Mucosa of stomach (tissue), 1 donor: ENCODE measurements around the gene DCTN1.

Experiments used
- H3K27me3 ChIP-seq: one replicate; pipeline ENCODE4 v1.7.0; 2013; ENCODE audit warnings: mild to moderate bottlenecking, low read length; ENCODE audit not compliant: control insufficient read depth, insufficient read depth
- H3K36me3 ChIP-seq: one replicate; pipeline ENCODE4 v1.7.0; 2013; ENCODE audit warnings: low read length; ENCODE audit not compliant: control insufficient read depth, insufficient read depth
- H3K4me1 ChIP-seq: one replicate; pipeline ENCODE4 v1.7.0; 2013; ENCODE audit warnings: mild to moderate bottlenecking, low read length; ENCODE audit not compliant: control insufficient read depth, insufficient read depth
- H3K4me3 ChIP-seq: one replicate; pipeline ENCODE4 v1.7.0; 2013; ENCODE audit warnings: low read length
- H3K9ac ChIP-seq: one replicate; pipeline ENCODE4 v1.7.0; 2013; ENCODE audit warnings: mild to moderate bottlenecking, low read length, moderate library complexity
- H3K9me3 ChIP-seq: one replicate; pipeline ENCODE4 v1.7.0; 2013; ENCODE audit warnings: mild to moderate bottlenecking, low read length, moderate library complexity; ENCODE audit not compliant: control insufficient read depth
- donor health status: Pancreatic carcinoma.

Gene DCTN1

DNA sequence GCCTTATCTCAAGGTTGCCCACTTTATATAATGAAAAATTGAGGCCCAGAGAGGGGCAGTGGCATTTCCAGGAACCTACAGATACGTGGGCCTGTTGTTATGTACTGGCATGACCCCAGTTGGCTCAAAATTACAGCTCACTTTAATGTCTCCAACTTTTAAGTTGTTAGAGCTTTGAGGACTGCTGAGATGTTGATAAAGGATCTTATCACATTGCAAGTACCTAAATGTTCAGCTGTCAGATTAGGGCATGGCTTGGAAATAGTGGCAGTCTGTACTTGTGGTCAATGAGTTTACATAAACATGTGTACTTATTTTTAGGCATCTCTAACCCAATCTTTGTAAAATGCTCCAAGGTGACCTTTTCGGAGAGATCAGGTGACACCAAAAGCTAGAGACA lies 51.5 kb downstream of the DCTN1 start:
- Histone ChIP-seq H3K9me3 (no peaks in the 10 kb centered on the region), H3K4me1 (no peaks in the 10 kb centered on the region), H3K4me3 (no peak overlapping the region), H3K36me3 (no peaks in the 10 kb centered on the region), H3K27me3 (no peaks in the 10 kb centered on the region), H3K9ac (no peak overlapping the region)

DNA sequence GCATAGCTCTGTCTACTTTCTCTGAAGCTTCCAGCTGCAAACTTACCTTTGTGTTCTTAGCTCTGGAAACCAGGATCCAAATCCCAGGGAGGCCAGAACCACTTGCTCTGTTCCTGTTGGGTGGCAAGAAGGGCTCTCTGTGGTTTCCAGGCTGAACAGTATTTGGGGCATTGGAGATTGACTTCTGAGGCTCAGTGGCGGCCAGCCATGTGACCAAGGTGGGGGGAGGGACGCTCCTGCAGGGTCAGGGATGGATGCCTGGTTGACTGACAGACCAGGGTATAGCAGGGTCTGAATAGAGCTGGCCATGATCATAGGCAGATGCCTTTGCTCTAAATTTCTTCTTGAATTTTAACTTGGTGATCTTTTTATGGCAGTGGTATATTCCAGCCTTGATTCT lies 52.0 kb downstream of the DCTN1 start:
- H3K9me3 ChIP-seq = no peaks in the 10 kb centered on the region
- no peaks in the 10 kb centered on the region for H3K4me1 ChIP-seq
- no peaks in the 10 kb centered on the region for H3K36me3 ChIP-seq
- no peaks in the 10 kb centered on the region for H3K27me3 ChIP-seq
- no peak overlapping the region for H3K4me3 ChIP-seq
- H3K9ac ChIP-seq = no peak overlapping the region

DNA sequence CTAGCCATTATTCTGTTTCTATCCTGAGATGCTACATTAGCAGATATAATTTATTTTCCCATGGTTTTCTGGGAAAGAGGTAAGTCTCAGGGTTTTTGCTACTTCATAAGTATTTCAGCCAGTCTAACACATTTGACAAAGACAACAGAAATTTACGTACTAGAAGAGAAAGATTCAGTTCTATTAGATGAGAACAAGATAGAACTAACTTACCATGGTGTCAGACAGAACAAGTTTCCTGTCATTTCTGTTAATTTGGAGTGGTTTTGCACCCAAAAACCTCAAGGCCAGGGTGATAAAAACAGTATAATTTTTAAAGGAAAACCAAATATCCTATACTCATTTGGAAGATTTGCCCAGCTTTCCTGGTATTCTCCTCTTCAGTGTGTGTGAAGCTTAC lies 52.5 kb downstream of the DCTN1 start:
- Histone ChIP-seq H3K36me3 (no peaks in the 10 kb centered on the region), H3K9ac (no peak overlapping the region), H3K4me3 (no peak overlapping the region), H3K9me3 (no peaks in the 10 kb centered on the region), H3K27me3 (no peaks in the 10 kb centered on the region), H3K4me1 (no peaks in the 10 kb centered on the region)

DNA sequence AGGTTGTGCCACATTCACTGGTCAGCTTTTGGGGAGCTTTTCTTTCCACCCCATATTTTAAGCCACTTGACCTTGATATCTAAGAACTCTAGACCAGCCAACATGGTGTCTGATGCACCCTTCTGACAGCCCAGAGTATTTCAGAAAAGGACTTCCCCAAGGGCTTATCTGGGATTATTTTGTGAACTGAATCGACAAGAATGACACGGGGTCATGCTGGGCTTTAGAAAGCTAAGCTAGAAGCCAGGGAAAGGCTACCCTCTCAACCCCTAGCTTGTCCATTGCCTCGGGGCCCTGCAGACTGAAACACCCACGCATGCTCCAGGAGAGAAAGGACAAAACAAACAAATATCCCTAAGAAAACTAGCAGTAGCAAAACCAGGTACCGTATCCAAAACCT lies 52.9 kb downstream of the DCTN1 start:
- Histone ChIP-seq H3K36me3 (no peaks in the 10 kb centered on the region), H3K9me3 (no peaks in the 10 kb centered on the region), H3K9ac (no peak overlapping the region), H3K27me3 (no peaks in the 10 kb centered on the region), H3K4me1 (no peaks in the 10 kb centered on the region), H3K4me3 (no peak overlapping the region)

DNA sequence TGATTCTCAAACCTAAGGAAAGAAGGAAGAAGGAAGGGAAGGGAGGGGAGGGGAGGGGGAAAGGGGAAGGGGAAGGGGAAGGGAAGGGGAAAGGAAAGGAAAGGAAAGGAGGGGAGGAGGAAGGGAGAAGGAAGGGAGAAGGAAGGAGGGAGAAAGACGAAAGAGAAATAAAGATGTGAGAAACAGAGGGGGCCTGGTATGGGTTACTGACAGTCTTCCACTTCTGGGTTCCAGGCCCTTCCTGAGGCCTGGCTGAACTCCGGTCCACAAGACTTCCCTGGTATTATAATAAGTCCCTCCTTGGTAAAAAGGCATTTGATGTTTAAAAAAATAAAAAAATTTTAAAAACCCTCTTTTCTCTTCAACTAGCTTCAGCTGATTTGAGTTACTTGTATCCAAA lies 54.3 kb downstream of the DCTN1 start:
- H3K9ac ChIP-seq = no peak overlapping the region
- H3K4me3 ChIP-seq = no peak overlapping the region
- H3K27me3 ChIP-seq = no peaks in the 10 kb centered on the region
- no peaks in the 10 kb centered on the region for H3K36me3 ChIP-seq
- H3K9me3 ChIP-seq = no peaks in the 10 kb centered on the region
- H3K4me1 ChIP-seq = no peaks in the 10 kb centered on the region

DNA sequence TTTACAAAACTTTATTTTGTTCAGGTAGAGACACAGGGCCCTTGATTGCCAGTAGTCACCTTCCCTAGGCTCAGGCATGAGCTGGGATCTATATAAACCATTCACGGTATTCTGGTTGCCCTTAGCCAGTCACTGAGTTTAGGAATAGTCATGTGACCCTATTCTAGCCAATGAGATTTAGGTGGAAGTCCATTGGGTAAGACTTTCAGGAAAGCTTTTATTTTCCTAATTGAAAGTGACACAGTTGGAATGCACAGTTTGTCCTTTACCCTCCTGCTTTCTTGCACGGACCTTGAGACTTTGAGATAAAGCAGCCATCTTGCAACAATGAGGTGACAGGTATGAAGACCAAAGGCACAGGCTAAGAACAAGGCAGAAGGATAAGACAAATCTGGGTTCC lies 58.4 kb downstream of the DCTN1 start:
- H3K9ac ChIP-seq = no peak overlapping the region
- no peaks in the 10 kb centered on the region for H3K27me3 ChIP-seq
- no peak overlapping the region for H3K4me3 ChIP-seq
- no peaks in the 10 kb centered on the region for H3K4me1 ChIP-seq
- no peaks in the 10 kb centered on the region for H3K36me3 ChIP-seq
- no peaks in the 10 kb centered on the region for H3K9me3 ChIP-seq

DNA sequence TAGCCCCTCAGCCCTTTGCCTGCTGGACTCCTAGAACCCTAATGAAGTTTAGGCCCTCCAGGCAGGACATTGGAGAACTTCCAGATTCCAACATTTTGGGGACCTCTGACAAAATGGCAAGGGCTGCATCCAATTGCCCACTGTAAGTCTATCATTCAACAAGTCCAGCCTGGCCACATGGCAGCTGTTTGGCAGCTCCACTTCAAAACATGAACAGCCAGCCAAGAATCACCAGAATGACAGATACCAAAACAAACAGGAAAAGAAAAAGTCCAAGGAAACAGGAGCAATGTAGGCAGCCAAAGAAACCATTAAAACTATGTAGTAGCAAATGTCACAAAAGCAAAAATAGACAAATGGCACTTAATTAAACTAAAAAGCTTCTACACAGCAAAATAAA lies 62.4 kb downstream of the DCTN1 start:
- H3K36me3 ChIP-seq = no peaks in the 10 kb centered on the region
- H3K4me1 ChIP-seq = no peaks in the 10 kb centered on the region
- no peaks in the 10 kb centered on the region for H3K27me3 ChIP-seq
- no peak overlapping the region for H3K9ac ChIP-seq
- H3K4me3 ChIP-seq = no peak overlapping the region
- no peaks in the 10 kb centered on the region for H3K9me3 ChIP-seq

DNA sequence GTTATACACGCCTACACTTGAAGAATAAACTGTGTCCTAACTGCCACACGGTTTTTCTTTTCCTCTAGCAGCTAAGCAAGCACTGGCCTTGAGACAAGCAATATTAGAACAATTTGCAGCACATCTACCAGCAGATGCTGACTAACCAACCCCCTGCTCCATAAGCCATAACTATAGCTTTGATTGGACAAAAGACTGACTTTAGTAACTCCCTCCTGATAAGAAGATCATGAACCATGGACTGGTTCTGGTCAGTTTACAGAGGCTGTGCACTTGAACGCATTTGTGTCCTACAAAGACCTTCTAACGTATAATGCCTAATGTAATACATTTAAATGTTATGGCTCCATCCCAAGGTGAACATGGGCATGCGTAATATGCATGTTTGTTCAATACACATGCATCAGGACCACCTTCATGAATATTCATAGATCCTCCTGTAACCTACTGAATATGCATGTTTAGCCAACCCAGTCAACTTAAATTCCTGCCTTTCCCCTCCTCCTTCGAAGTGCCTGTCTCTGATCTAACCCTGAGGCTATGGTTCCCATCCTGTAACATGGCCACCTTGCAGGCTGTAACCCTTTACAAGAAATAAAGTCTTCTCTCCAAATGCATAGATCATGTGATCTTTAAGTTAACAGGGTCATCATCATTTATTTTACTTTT lies 63.4 kb downstream of the DCTN1 start:
- no peaks in the 10 kb centered on the region for H3K27me3 ChIP-seq
- H3K4me1 ChIP-seq = no peaks in the 10 kb centered on the region
- no peak overlapping the region for H3K4me3 ChIP-seq
- no peaks in the 10 kb centered on the region for H3K36me3 ChIP-seq
- no peaks in the 10 kb centered on the region for H3K9me3 ChIP-seq
- no peak overlapping the region for H3K9ac ChIP-seq

DNA sequence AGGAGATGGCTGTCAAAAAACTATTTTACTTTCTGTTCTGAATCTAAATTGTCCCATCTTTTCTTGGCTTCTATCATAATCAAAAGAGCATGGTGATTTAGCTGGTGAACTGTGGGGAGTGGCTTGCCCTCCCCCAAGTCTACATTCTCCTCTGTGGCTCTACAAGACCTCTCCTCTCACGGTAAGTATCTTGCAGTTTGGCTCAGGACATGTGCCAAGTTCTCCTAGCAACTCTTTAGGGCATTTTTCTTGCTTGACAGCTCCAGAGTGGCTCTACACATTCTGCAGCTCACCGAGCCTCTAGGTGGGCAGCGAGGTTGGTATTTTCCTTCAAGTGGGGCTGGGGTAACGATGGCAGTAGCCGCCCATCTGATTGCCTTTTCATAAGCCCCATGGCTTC lies 66.0 kb downstream of the DCTN1 start:
- Histone ChIP-seq H3K27me3 (no peaks in the 10 kb centered on the region), H3K9ac (no peak overlapping the region), H3K9me3 (no peaks in the 10 kb centered on the region), H3K4me3 (no peak overlapping the region), H3K36me3 (no peaks in the 10 kb centered on the region), H3K4me1 (no peaks in the 10 kb centered on the region)

DNA sequence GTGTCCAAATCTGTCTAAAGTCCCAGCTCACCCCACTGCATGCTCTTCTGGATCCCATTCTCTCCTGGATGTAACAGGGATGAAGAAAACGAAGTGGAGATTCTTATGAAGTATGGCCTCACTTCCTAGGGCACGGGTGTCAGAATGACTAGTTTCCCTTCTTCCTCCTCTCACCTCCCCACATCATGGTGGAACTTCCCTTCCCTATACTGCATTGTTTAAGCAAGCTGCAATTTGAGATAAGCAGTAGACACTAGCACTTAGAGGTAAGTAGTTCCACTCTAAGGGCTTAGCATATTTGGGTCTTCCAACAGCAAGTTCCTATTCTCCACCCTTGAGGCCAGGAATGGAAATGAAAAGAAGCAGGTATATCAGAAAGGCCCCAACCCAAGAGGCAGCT lies 66.6 kb downstream of the DCTN1 start:
- Histone ChIP-seq H3K9ac (no peak overlapping the region), H3K4me3 (no peak overlapping the region), H3K9me3 (no peaks in the 10 kb centered on the region), H3K27me3 (no peaks in the 10 kb centered on the region), H3K36me3 (no peaks in the 10 kb centered on the region), H3K4me1 (no peaks in the 10 kb centered on the region)

DNA sequence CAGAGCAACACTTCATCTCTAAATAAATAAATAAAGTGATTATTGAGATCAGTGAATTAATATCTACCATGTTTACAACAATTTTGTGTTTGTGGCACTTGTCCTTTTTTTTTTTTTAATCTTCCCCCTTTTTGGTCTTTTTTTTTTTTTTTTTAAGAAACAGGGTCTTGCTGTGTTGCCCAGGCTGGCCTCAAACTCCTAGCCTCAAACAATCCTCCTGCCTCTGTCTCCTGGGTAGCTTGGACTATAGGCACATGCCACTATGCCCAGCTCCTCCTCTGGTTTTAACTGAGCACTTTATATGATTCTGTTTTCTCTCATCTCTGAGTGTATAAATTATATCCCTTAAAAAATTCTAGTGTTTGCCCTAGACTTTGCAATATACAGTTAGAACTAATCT lies 67.2 kb downstream of the DCTN1 start:
- Histone ChIP-seq H3K9ac (no peak overlapping the region), H3K36me3 (no peaks in the 10 kb centered on the region), H3K4me3 (no peak overlapping the region), H3K4me1 (no peaks in the 10 kb centered on the region), H3K27me3 (no peaks in the 10 kb centered on the region), H3K9me3 (no peaks in the 10 kb centered on the region)
